ENCODE data around the gene RIMBP2. TPM values are rescaled to one million over a fixed set of nuclear protein-coding genes. Genes with fewer than 3 reads are reported as not detected.
A peak's percentile ranks its signal among the peaks of the same experiment; 100 is the strongest.

The RIMBP2 gene
- total RNA-seq, 1 experiment from 2014 or later: 2.1 TPM

GRCh38 chr12:130686511-130686991, 29.5 kb downstream of the RIMBP2 start:
- Histone ChIP-seq H3K27me3 (ENCODE audit: control insufficient read depth, insufficient read depth, low read length) (no peaks in the 10 kb centered on the region), H3K4me3 (ENCODE audit: insufficient read depth, low read depth, low read length) (no peak overlapping the region), H3K36me3 (replicated peaks; ENCODE audit: control insufficient read depth, insufficient read depth, low read length) (no peaks in the 10 kb centered on the region)
- peak; percentile 63 for DNase-seq

GRCh38 chr12:130685850-130686249, 30.2 kb downstream of the RIMBP2 start:
- DNase-seq: no peak
- Histone ChIP-seq H3K27me3 (ENCODE audit: control insufficient read depth, insufficient read depth, low read length) (no peaks in the 10 kb centered on the region), H3K4me3 (ENCODE audit: insufficient read depth, low read depth, low read length) (no peak overlapping the region), H3K36me3 (replicated peaks; ENCODE audit: control insufficient read depth, insufficient read depth, low read length) (no peaks in the 10 kb centered on the region)

- Histone ChIP-seq H3K27me3 (ENCODE audit: control insufficient read depth, insufficient read depth, low read length) (no peaks in the 10 kb centered on the region), H3K4me3 (ENCODE audit: insufficient read depth, low read depth, low read length) (no peak overlapping the region), H3K36me3 (replicated peaks; ENCODE audit: control insufficient read depth, insufficient read depth, low read length) (no peaks in the 10 kb centered on the region)
- no peak for DNase-seq
Measured at GRCh38 chr12:130685250-130685787, 30.8 kb downstream of the RIMBP2 start.

GRCh38 chr12:130683811-130684210, 32.3 kb downstream of the RIMBP2 start:
- Histone ChIP-seq H3K4me3 (ENCODE audit: insufficient read depth, low read depth, low read length) (no peak overlapping the region), H3K27me3 (ENCODE audit: control insufficient read depth, insufficient read depth, low read length) (no peaks in the 10 kb centered on the region), H3K36me3 (replicated peaks; ENCODE audit: control insufficient read depth, insufficient read depth, low read length) (no peaks in the 10 kb centered on the region)
- no peak for DNase-seq

- Histone ChIP-seq H3K4me3 (ENCODE audit: insufficient read depth, low read depth, low read length) (no peak overlapping the region), H3K36me3 (replicated peaks; ENCODE audit: control insufficient read depth, insufficient read depth, low read length) (no peaks in the 10 kb centered on the region), H3K27me3 (ENCODE audit: control insufficient read depth, insufficient read depth, low read length) (no peaks in the 10 kb centered on the region)
- no peak for DNase-seq
Measured at GRCh38 chr12:130683080-130683479, 33.0 kb downstream of the RIMBP2 start.

GRCh38 chr12:130680451-130680990, 35.6 kb downstream of the RIMBP2 start:
- Histone ChIP-seq H3K36me3 (replicated peaks; ENCODE audit: control insufficient read depth, insufficient read depth, low read length) (no peaks in the 10 kb centered on the region), H3K27me3 (ENCODE audit: control insufficient read depth, insufficient read depth, low read length) (no peaks in the 10 kb centered on the region), H3K4me3 (ENCODE audit: insufficient read depth, low read depth, low read length) (no peak overlapping the region)
- no peak for DNase-seq

- no peaks in the 10 kb centered on the region for H3K27me3 ChIP-seq (ENCODE audit: control insufficient read depth, insufficient read depth, low read length)
- H3K36me3 ChIP-seq (replicated peaks; ENCODE audit: control insufficient read depth, insufficient read depth, low read length): no peaks in the 10 kb centered on the region
- DNase-seq: no peak
- H3K4me3 ChIP-seq (ENCODE audit: insufficient read depth, low read depth, low read length): no peak overlapping the region
Measured at GRCh38 chr12:130677957-130678558, 38.0 kb downstream of the RIMBP2 start.

GRCh38 chr12:130675791-130676190, 40.3 kb downstream of the RIMBP2 start:
- DNase-seq: no peak
- Histone ChIP-seq H3K27me3 (ENCODE audit: control insufficient read depth, insufficient read depth, low read length) (no peaks in the 10 kb centered on the region), H3K36me3 (replicated peaks; ENCODE audit: control insufficient read depth, insufficient read depth, low read length) (no peaks in the 10 kb centered on the region), H3K4me3 (ENCODE audit: insufficient read depth, low read depth, low read length) (no peak overlapping the region)

GRCh38 chr12:130675121-130675520, 41.0 kb downstream of the RIMBP2 start:
- H3K4me3 ChIP-seq (ENCODE audit: insufficient read depth, low read depth, low read length): no peak overlapping the region
- H3K36me3 ChIP-seq (replicated peaks; ENCODE audit: control insufficient read depth, insufficient read depth, low read length): no peaks in the 10 kb centered on the region
- DNase-seq: no peak
- H3K27me3 ChIP-seq (ENCODE audit: control insufficient read depth, insufficient read depth, low read length): no peaks in the 10 kb centered on the region

- no peaks in the 10 kb centered on the region for H3K27me3 ChIP-seq (ENCODE audit: control insufficient read depth, insufficient read depth, low read length)
- no peaks in the 10 kb centered on the region for H3K36me3 ChIP-seq (replicated peaks; ENCODE audit: control insufficient read depth, insufficient read depth, low read length)
- no peak for DNase-seq
- H3K4me3 ChIP-seq (ENCODE audit: insufficient read depth, low read depth, low read length): no peak overlapping the region
Measured at GRCh38 chr12:130674676-130675075, 41.4 kb downstream of the RIMBP2 start.

- no peak for DNase-seq
- no peaks in the 10 kb centered on the region for H3K36me3 ChIP-seq (replicated peaks; ENCODE audit: control insufficient read depth, insufficient read depth, low read length)
- no peaks in the 10 kb centered on the region for H3K27me3 ChIP-seq (ENCODE audit: control insufficient read depth, insufficient read depth, low read length)
- H3K4me3 ChIP-seq (ENCODE audit: insufficient read depth, low read depth, low read length): no peak overlapping the region
Measured at GRCh38 chr12:130673036-130673705, 42.9 kb downstream of the RIMBP2 start.

GRCh38 chr12:130672089-130672820, 43.8 kb downstream of the RIMBP2 start:
- no peak overlapping the region for H3K4me3 ChIP-seq (ENCODE audit: insufficient read depth, low read depth, low read length)

GRCh38 chr12:130671556-130671955, 44.5 kb downstream of the RIMBP2 start:
- Histone ChIP-seq H3K4me3 (ENCODE audit: insufficient read depth, low read depth, low read length) (no peak overlapping the region), H3K36me3 (replicated peaks; ENCODE audit: control insufficient read depth, insufficient read depth, low read length) (no peaks in the 10 kb centered on the region), H3K27me3 (ENCODE audit: control insufficient read depth, insufficient read depth, low read length) (no peaks in the 10 kb centered on the region)
- no peak for DNase-seq

More at GRCh38 chr12:130672089-130672820, 43.8 kb downstream of the RIMBP2 start:
- H3K27me3 ChIP-seq (ENCODE audit: control insufficient read depth, insufficient read depth, low read length): no peaks in the 10 kb centered on the region
- DNase-seq: no peak
- no peaks in the 10 kb centered on the region for H3K36me3 ChIP-seq (replicated peaks; ENCODE audit: control insufficient read depth, insufficient read depth, low read length)

GRCh38 chr12:130669797-130670196, 46.3 kb downstream of the RIMBP2 start:
- no peaks in the 10 kb centered on the region for H3K36me3 ChIP-seq (replicated peaks; ENCODE audit: control insufficient read depth, insufficient read depth, low read length)
- H3K4me3 ChIP-seq (ENCODE audit: insufficient read depth, low read depth, low read length): no peak overlapping the region
- no peaks in the 10 kb centered on the region for H3K27me3 ChIP-seq (ENCODE audit: control insufficient read depth, insufficient read depth, low read length)
- no peak for DNase-seq
